ENCODE data around the gene PLSCR3.

DNA sequence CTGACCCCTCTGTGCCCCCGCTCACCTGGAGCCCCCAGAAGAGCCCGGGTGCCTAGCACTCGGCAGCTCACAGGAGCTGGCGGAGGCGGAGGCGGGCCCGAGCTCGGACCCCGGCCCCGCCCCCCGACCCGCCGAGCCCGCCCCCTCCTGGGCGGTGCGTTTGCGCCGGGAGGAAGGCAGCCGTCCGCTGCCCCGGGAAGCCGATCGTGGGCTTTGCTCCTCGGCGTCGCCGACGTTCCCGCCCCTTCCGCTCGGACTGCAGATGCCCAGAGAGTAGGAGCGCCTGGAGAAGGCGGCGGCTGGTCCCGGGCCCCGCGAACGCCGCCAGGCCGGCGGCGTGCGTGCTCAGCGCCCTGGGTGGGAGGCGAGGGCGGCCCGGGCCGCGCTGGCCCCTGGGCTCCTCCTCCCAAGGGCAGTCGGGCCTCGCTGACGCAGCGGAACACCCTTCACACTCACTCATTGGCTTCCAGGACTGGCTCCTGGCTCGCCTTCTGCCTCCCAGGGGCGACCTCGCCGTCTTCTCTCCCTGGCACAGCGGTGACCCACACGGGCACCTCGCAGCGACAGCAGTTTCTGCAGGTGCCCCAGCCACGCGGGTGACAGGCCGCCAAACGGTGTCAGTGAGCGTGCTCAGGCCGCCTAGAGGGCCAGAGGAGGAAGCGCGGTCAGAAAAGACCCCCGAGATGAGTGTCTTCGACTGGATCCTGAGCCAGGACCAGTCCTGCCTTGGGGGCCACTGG, at the start of gene PLSCR3:
- peak; percentile 48 for TF ChIP-seq CTCF (conservative IDR thresholded peaks at IDR 0.05; ENCODE audit: low read length)
- TF ChIP-seq EZH2phosphoT487 (IDR thresholded peaks at IDR 0.05; ENCODE audit: borderline replicate concordance) = no peak

All from Loucy (cell line).